Lung (tissue), 12 donors: ENCODE data around the gene HS3ST2. TPM values are rescaled to one million over a fixed set of nuclear protein-coding genes. Genes with fewer than 3 reads are reported as not detected.

Experiments used
- ATAC-seq: fragments of 200-7000 bp; cut with Tn5 transposase; one replicate; pipeline ENCODE4 v1.9.1; 2020; ENCODE audit warnings: moderate number of reproducible peaks; ENCODE audit not compliant: insufficient read depth, low FRiP score
- DNase-seq, 3 donors: peaks; one replicate each; pipeline ENCODE4 v3.0.0-alpha.2; 2013 to 2017
- H3K27ac ChIP-seq, 2 donors: one replicate each; pipeline ENCODE4 v1.5.1; 2013; ENCODE audit warnings: mild to moderate bottlenecking in 2 of 2, moderate library complexity in 2 of 2, control low read depth in 1 of 2, inconsistent platforms in 1 of 2, low read depth in 1 of 2, low read length in 1 of 2
- H3K27me3 ChIP-seq, 3 donors: one replicate each; pipeline ENCODE4 v1.5.1; 2013; ENCODE audit warnings: low read length in 2 of 3; ENCODE audit not compliant: control insufficient read depth in 3 of 3, insufficient read depth in 3 of 3
- H3K36me3 ChIP-seq, 4 donors: one replicate each; pipeline ENCODE4 v1.5.1; 2013; ENCODE audit warnings: low read length in 4 of 4, mild to moderate bottlenecking in 1 of 4, moderate library complexity in 1 of 4; ENCODE audit not compliant: control insufficient read depth in 4 of 4, insufficient read depth in 4 of 4
- H3K4me1 ChIP-seq, 5 donors: one replicate each; pipeline ENCODE4 v1.5.1; 2013; ENCODE audit warnings: low read length in 5 of 5, mild to moderate bottlenecking in 2 of 5, moderate library complexity in 1 of 5; ENCODE audit not compliant: control insufficient read depth in 5 of 5, insufficient read depth in 5 of 5
- H3K4me3 ChIP-seq: one replicate; pipeline ENCODE4 v1.5.1; 2013; ENCODE audit warnings: mild to moderate bottlenecking, control low read depth, moderate library complexity
- H3K9ac ChIP-seq, 2 donors: one replicate each; pipeline ENCODE4 v1.5.1; 2013; ENCODE audit warnings: low read length in 2 of 2, control low read depth in 1 of 2; ENCODE audit not compliant: insufficient read depth in 1 of 2
- H3K9me3 ChIP-seq, 4 donors: one replicate each; pipeline ENCODE4 v1.5.1; 2013; ENCODE audit warnings: low read length in 3 of 4, mild to moderate bottlenecking in 1 of 4, moderate library complexity in 1 of 4; ENCODE audit not compliant: control insufficient read depth in 4 of 4, insufficient read depth in 3 of 4
- WGBS, 2 donors: extraction: QIAGEN DNeasy Blood & Tissue Kit; methylation state at CpG; one replicate each; pipeline ENCODE4 v1.1.7; 2013; 5-methylcytosine and 5-hydroxymethylcytosine counted together
- polyA plus RNA-seq, 2 donors: library from polyadenylated mRNA; stranded (reverse); fragments of 200-250 nt; gene quantifications; one replicate each; pipeline ENCODE4 v1.2.1, GENCODE V29; 2013
- total RNA-seq, 2 donors: library from RNA; depleted of rRNA in 1 of 2; stranded (reverse); fragments of >200 nt in 1 of 2; gene quantifications; one replicate each; pipeline ENCODE4 v1.2.1, GENCODE V29; 2014 to 2021
- TF ChIP-seq, protein P1 (sequence below): IDR thresholded peaks from 2 replicates; pipeline ENCODE4 v1.5.1; 2012; ENCODE audit warnings: mild to moderate bottlenecking; ENCODE audit errors: control extremely low read depth, extremely low read depth
- donor health status: control.
- donor health status: control.
- donor health status: Bipolar disorder and iron deficiency.
- donor health status: healthy.
- donor health status: DM: yes; HTN: yes; CAD: no.

Gene HS3ST2
- total and polyA plus RNA-seq, 4 donors, result 0.31 to 5.6 (median 1.3) TPM

- no peak for ATAC-seq
- Histone ChIP-seq H3K36me3 (no peaks in the 10 kb centered on the region), H3K9me3 (no peaks in the 10 kb centered on the region), H3K27me3 (no peaks in the 10 kb centered on the region), H3K9ac (no peak overlapping the region), H3K27ac (no peak overlapping the region), H3K4me3 (no peak overlapping the region), H3K4me1 (peaks cover 0 to 1% (median 0%) of the 10 kb centered on the region in 5 donors)
- DNase-seq, result peak in 2 of 3 donors; percentile 1 to 12
- 77 to 81% methylated on average over 12 of the region's 12 CpGs for WGBS, 2 donors
- TF ChIP-seq, protein P1, sequence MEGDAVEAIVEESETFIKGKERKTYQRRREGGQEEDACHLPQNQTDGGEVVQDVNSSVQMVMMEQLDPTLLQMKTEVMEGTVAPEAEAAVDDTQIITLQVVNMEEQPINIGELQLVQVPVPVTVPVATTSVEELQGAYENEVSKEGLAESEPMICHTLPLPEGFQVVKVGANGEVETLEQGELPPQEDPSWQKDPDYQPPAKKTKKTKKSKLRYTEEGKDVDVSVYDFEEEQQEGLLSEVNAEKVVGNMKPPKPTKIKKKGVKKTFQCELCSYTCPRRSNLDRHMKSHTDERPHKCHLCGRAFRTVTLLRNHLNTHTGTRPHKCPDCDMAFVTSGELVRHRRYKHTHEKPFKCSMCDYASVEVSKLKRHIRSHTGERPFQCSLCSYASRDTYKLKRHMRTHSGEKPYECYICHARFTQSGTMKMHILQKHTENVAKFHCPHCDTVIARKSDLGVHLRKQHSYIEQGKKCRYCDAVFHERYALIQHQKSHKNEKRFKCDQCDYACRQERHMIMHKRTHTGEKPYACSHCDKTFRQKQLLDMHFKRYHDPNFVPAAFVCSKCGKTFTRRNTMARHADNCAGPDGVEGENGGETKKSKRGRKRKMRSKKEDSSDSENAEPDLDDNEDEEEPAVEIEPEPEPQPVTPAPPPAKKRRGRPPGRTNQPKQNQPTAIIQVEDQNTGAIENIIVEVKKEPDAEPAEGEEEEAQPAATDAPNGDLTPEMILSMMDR, result no peak
Measured at GRCh38 chr16:22857296-22858025, 43.5 kb downstream of the HS3ST2 start.

GRCh38 chr16:22859925-22860324, 46.0 kb downstream of the HS3ST2 start:
- no peak for ATAC-seq
- H3K36me3 ChIP-seq, result no peaks in the 10 kb centered on the region
- peaks cover 0 to 1% (median 0%) of the 10 kb centered on the region in 5 donors for H3K4me1 ChIP-seq
- no peak overlapping the region for H3K27ac ChIP-seq
- DNase-seq, result no peak
- H3K9ac ChIP-seq, result no peak overlapping the region
- TF ChIP-seq, protein P1, result no peak
- H3K9me3 ChIP-seq, result no peaks in the 10 kb centered on the region
- no peak overlapping the region for H3K4me3 ChIP-seq
- no peaks in the 10 kb centered on the region for H3K27me3 ChIP-seq
- WGBS, 2 donors, result 79 to 82% methylated on average over 4 of the region's 4 CpGs

DNA sequence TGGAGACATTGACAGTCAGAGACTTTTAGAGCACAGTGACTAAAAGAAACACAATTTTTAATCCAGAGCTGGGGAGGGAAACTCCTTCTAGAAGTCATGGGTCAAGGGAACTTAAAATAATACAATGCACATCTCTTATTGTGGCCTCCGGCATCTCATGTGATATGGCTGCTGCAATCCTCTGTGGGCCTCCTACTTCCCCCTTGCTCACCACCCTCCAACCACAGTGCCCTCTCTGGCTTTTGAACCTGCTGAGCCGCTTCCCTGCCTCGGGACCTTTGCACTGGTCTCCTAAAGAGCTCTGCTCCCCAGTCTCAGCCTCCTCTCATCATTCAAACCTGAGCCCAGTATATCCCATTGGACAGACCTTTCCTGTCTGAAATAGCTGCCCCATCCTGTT, 47.6 kb downstream of the HS3ST2 start:
- ATAC-seq (no peak), DNase-seq (no peak)
- peaks cover 0 to 1% (median 0%) of the 10 kb centered on the region in 5 donors for H3K4me1 ChIP-seq
- WGBS, 2 donors, result 59 to 80% methylated on average over 3 of the region's 3 CpGs
- no peaks in the 10 kb centered on the region for H3K27me3 ChIP-seq
- H3K27ac ChIP-seq, result no peak overlapping the region
- H3K4me3 ChIP-seq, result no peak overlapping the region
- TF ChIP-seq, protein P1, result no peak
- H3K9me3 ChIP-seq, result no peaks in the 10 kb centered on the region
- H3K36me3 ChIP-seq, result no peaks in the 10 kb centered on the region
- H3K9ac ChIP-seq, result no peak overlapping the region
